ENCODE measurements around the gene MYD88. TPM values are rescaled to one million over a fixed set of nuclear protein-coding genes. Genes with fewer than 3 reads are reported as not detected.

The MYD88 gene
- total RNA-seq, 1 donor from 2014 or later: 55.8 TPM

- FAIRE-seq (no peak), DNase-seq (ENCODE audit: low read depth) (no peak)
- Mint-ChIP-seq H3K36me3 (ENCODE audit: low read depth, unreplicated experiment) (peaks cover 8% of the 10 kb centered on the region), H3K27ac (ENCODE audit: unreplicated experiment) (no peak overlapping the region), H3K4me3 (ENCODE audit: unreplicated experiment) (no peak overlapping the region), H3K4me1 (ENCODE audit: low read depth, unreplicated experiment) (peaks cover 20% of the 10 kb centered on the region), H3K9me3 (ENCODE audit: unreplicated experiment) (no peaks in the 10 kb centered on the region), H3K27me3 (ENCODE audit: low read depth, unreplicated experiment) (no peaks in the 10 kb centered on the region)
- TF ChIP-seq CTCF (IDR thresholded peaks at IDR 0.05; ENCODE audit: insufficient read depth, low read depth, low read length) (no peak), EZH2 (IDR thresholded peaks at IDR 0.05; ENCODE audit: insufficient read depth, low read length) (no peak)
- Histone ChIP-seq H3K4me3 (ENCODE audit: insufficient read depth, low read depth, low read length) (no peak overlapping the region), H3K4me2 (ENCODE audit: low read length) (no peak overlapping the region), H3K4me1 (ENCODE audit: insufficient read depth, low read length) (peaks cover 12% of the 10 kb centered on the region), H3K36me3 (ENCODE audit: insufficient read depth, low read length) (no peaks in the 10 kb centered on the region), H3K27ac (ENCODE audit: low read depth, low read length) (no peak overlapping the region), H3K9ac (ENCODE audit: low read length) (no peak overlapping the region), H2AFZ (ENCODE audit: low read depth, low read length) (no peak overlapping the region), H3K27me3 (ENCODE audit: insufficient read depth, low read length) (no peaks in the 10 kb centered on the region), H4K20me1 (ENCODE audit: insufficient read depth, low read length) (peaks cover 82% of the 10 kb centered on the region), H3K9me3 (ENCODE audit: insufficient read depth, low read depth, low read length) (no peaks in the 10 kb centered on the region), H3K79me2 (ENCODE audit: insufficient read depth, low read length) (peaks cover 98% of the 10 kb centered on the region)
These were observed 38.7 kb downstream of the MYD88 start for GRCh38 chr3:38177181-38177580.

GRCh38 chr3:38186781-38187180 is 48.3 kb downstream of the MYD88 start:
- Histone ChIP-seq H3K79me2 (ENCODE audit: insufficient read depth, low read length) (peaks cover 87% of the 10 kb centered on the region), H3K9me3 (ENCODE audit: insufficient read depth, low read depth, low read length) (no peaks in the 10 kb centered on the region)

More at GRCh38 chr3:38186781-38187180, 48.3 kb downstream of the MYD88 start:
- no peak overlapping the region for H2AFZ ChIP-seq (ENCODE audit: low read depth, low read length)
- FAIRE-seq (no peak), DNase-seq (ENCODE audit: low read depth) (no peak)
- peaks cover 34% of the 10 kb centered on the region for H4K20me1 ChIP-seq (ENCODE audit: insufficient read depth, low read length)
- no peaks in the 10 kb centered on the region for H3K27me3 Mint-ChIP-seq (ENCODE audit: low read depth, unreplicated experiment)
- H3K4me1 ChIP-seq (ENCODE audit: insufficient read depth, low read length): no peaks in the 10 kb centered on the region
- no peak overlapping the region for H3K4me3 ChIP-seq (ENCODE audit: insufficient read depth, low read depth, low read length)
- H3K27me3 ChIP-seq (ENCODE audit: insufficient read depth, low read length): no peaks in the 10 kb centered on the region
- no peak overlapping the region for H3K9ac ChIP-seq (ENCODE audit: low read length)
- H3K4me3 Mint-ChIP-seq (ENCODE audit: unreplicated experiment): no peak overlapping the region
- TF ChIP-seq EZH2 (IDR thresholded peaks at IDR 0.05; ENCODE audit: insufficient read depth, low read length) (no peak), CTCF (IDR thresholded peaks at IDR 0.05; ENCODE audit: insufficient read depth, low read depth, low read length) (no peak)
- H3K36me3 ChIP-seq (ENCODE audit: insufficient read depth, low read length): peaks cover 12% of the 10 kb centered on the region
- no peak overlapping the region for H3K27ac ChIP-seq (ENCODE audit: low read depth, low read length)
- no peak overlapping the region for H3K27ac Mint-ChIP-seq (ENCODE audit: unreplicated experiment)
- no peaks in the 10 kb centered on the region for H3K4me1 Mint-ChIP-seq (ENCODE audit: low read depth, unreplicated experiment)
- H3K9me3 Mint-ChIP-seq (ENCODE audit: unreplicated experiment): no peaks in the 10 kb centered on the region
- H3K36me3 Mint-ChIP-seq (ENCODE audit: low read depth, unreplicated experiment): peaks cover 5% of the 10 kb centered on the region
- H3K4me2 ChIP-seq (ENCODE audit: low read length): no peak overlapping the region

Data from astrocyte (in vitro differentiated cells and primary cell).